Left lung (tissue), 10 donors: Measurements from ENCODE around the gene RTP3. TPM values are rescaled to one million over a fixed set of nuclear protein-coding genes. Genes with fewer than 3 reads are reported as not detected.

Source experiments
- ATAC-seq: fragments of 200-7000 bp; cut with Tn5 transposase; one replicate; pipeline ENCODE4 v1.9.1; 2020; ENCODE audit warnings: moderate library complexity
- DNase-seq, 4 donors: peaks; one replicate each; pipeline ENCODE4 v3.0.0-alpha.2; 2013 to 2020
- H3K27ac ChIP-seq, 2 donors: fragments of 200-600 bp; sonication (generic) in 1 of 2; one replicate each; pipeline versions ENCODE4 v1.5.0 to v1.8.0; 2020 to 2021
- H3K27me3 ChIP-seq, 2 donors: fragments of 200-600 bp; sonication (generic) in 1 of 2; one replicate each; pipeline versions ENCODE4 v1.5.0 to v1.8.0; 2020 to 2021
- H3K36me3 ChIP-seq, 2 donors: fragments of 200-600 bp; sonication (generic) in 1 of 2; one replicate each; pipeline versions ENCODE4 v1.5.0 to v1.8.0; 2020 to 2021
- H3K4me1 ChIP-seq, 2 donors: fragments of 200-600 bp; one replicate each; pipeline ENCODE4 v1.8.0; 2021
- H3K4me3 ChIP-seq, 2 donors: fragments of 200-600 bp; sonication (generic) in 1 of 2; one replicate each; pipeline versions ENCODE4 v1.5.0 to v1.8.0; 2020 to 2021; ENCODE audit warnings: mild to moderate bottlenecking in 1 of 2
- H3K9me3 ChIP-seq, 2 donors: fragments of 200-600 bp; sonication (generic) in 1 of 2; one replicate each; pipeline versions ENCODE4 v1.5.0 to v1.8.0; 2020 to 2021
- CTCF ChIP-seq, 2 donors: fragments of 200-600 bp; sonication (generic) in 1 of 2; IDR thresholded peaks; one replicate each; pipeline versions ENCODE4 v1.5.0 to v1.8.0; 2021; ENCODE audit warnings: antibody characterized with exemption in 2 of 2
- intact Hi-C, 2 donors: fragments of 100-400 bp; cut with DNase I; formaldehyde crosslinking; loops; one replicate each; pipeline versions ENCODE4 v1.11.2 to v1.14.2; 2022
- polyA plus RNA-seq, 6 donors: library from polyadenylated mRNA; unstranded; fragments of 120-200 nt; gene quantifications; one replicate each; pipeline ENCODE4 v1.2.1, GENCODE V29; 2013; ENCODE audit not compliant: insufficient read length in 6 of 6
- total RNA-seq, 2 donors: library from RNA; stranded (reverse); fragmentation: NEBNext Ultra II Directional; extraction: Animal tissue kit (Norgen Biotek cat#: 25700); gene quantifications; one replicate each; pipeline ENCODE4 v1.2.1, GENCODE V29; 2021
- donor health status: DM: no; HTN: yes; CAD: no.
- donor health status: DM: no; HTN: no; CAD: no.

Gene RTP3
- total and polyA plus RNA-seq, 8 donors: 0.13 TPM; not detected in 7

GRCh38 chr3:46503200-46503874 is 5.6 kb downstream of the RTP3 start:
- ATAC-seq (no peak), DNase-seq (no peak)
- intact Hi-C loops: no loop called here
- no peaks in the 10 kb centered on the region for H3K27me3 ChIP-seq
- H3K4me3 ChIP-seq: no peak overlapping the region
- no peaks in the 10 kb centered on the region for H3K36me3 ChIP-seq
- H3K27ac ChIP-seq: no peak overlapping the region
- H3K9me3 ChIP-seq: no peaks in the 10 kb centered on the region
- no peak for TF ChIP-seq CTCF (IDR thresholded peaks at IDR 0.05)
- no peaks in the 10 kb centered on the region for H3K4me1 ChIP-seq

GRCh38 chr3:46504789-46505188 is 7.0 kb downstream of the RTP3 start:
- H3K27me3 ChIP-seq: no peaks in the 10 kb centered on the region
- TF ChIP-seq CTCF (IDR thresholded peaks at IDR 0.05): no peak
- ATAC-seq (no peak), DNase-seq (no peak)
- H3K4me1 ChIP-seq: no peaks in the 10 kb centered on the region
- no peak overlapping the region for H3K4me3 ChIP-seq
- intact Hi-C loops: no loop called here
- no peaks in the 10 kb centered on the region for H3K9me3 ChIP-seq
- H3K36me3 ChIP-seq: no peaks in the 10 kb centered on the region
- no peak overlapping the region for H3K27ac ChIP-seq

- no peak for TF ChIP-seq CTCF (IDR thresholded peaks at IDR 0.05)
- H3K4me3 ChIP-seq: no peak overlapping the region
- no peaks in the 10 kb centered on the region for H3K36me3 ChIP-seq
- DNase-seq: no peak
- no peak overlapping the region for H3K27ac ChIP-seq
- H3K27me3 ChIP-seq: no peaks in the 10 kb centered on the region
- intact Hi-C loops: no loop called here
- no peaks in the 10 kb centered on the region for H3K4me1 ChIP-seq
- ATAC-seq: no peak
- no peaks in the 10 kb centered on the region for H3K9me3 ChIP-seq
Measured at GRCh38 chr3:46505953-46506352, 8.2 kb downstream of the RTP3 start.

GRCh38 chr3:46506526-46506925 is 8.8 kb downstream of the RTP3 start:
- Histone ChIP-seq H3K27ac (no peak overlapping the region), H3K36me3 (no peaks in the 10 kb centered on the region), H3K27me3 (no peaks in the 10 kb centered on the region), H3K4me3 (no peak overlapping the region), H3K4me1 (no peaks in the 10 kb centered on the region), H3K9me3 (no peaks in the 10 kb centered on the region)
- no peak for DNase-seq
- intact Hi-C loops: no loop called here
- no peak for TF ChIP-seq CTCF (IDR thresholded peaks at IDR 0.05)
- ATAC-seq: no peak

- no peaks in the 10 kb centered on the region for H3K36me3 ChIP-seq
- DNase-seq (no peak), ATAC-seq (no peak)
- no peak overlapping the region for H3K27ac ChIP-seq
- TF ChIP-seq CTCF (IDR thresholded peaks at IDR 0.05): no peak
- no peaks in the 10 kb centered on the region for H3K9me3 ChIP-seq
- no peaks in the 10 kb centered on the region for H3K4me1 ChIP-seq
- no peaks in the 10 kb centered on the region for H3K27me3 ChIP-seq
- no peak overlapping the region for H3K4me3 ChIP-seq
- intact Hi-C loops: no loop called here
Measured at GRCh38 chr3:46508850-46509591, 11.2 kb downstream of the RTP3 start.
